ENCODE results near the gene SULT1A4. TPM values are rescaled to one million over a fixed set of nuclear protein-coding genes. Genes with fewer than 3 reads are reported as not detected.
"Not testable (repeated sequence)": the region's sequence is repeated elsewhere in the genome, so short reads cannot be mapped to it uniquely, and the experiment has no call there.

SULT1A4 gene
- total RNA-seq, 1 donor from 2014 or later, result 4.7 TPM

DNA sequence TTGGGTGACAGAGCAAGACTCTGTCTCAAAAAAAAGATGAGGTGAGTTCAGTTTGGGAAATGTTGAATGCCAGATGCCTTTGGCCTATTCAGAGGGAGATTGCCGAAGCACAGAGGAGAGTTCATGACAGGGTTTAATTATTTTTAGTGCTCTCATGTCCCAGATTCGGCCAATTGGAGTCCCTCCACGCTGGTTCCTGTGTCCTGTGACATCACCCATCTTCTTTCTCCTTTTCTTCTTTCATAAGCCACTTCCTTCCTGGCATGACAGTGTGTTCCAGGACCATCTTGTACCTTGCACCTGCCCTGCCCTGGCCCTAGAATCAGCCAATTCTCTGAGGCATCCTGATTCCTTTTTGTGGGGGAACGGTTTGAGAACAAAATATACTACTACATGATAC, 12.4 kb downstream of the SULT1A4 start:
- H3K27ac Mint-ChIP-seq (ENCODE audit: unreplicated experiment); H3K4me3 Mint-ChIP-seq (ENCODE audit: unreplicated experiment); H3K4me1 Mint-ChIP-seq (ENCODE audit: low read depth); H3K9me3 Mint-ChIP-seq (ENCODE audit: low read depth); DNase-seq (ENCODE audit: low spot score); H3K27me3 Mint-ChIP-seq (ENCODE audit: low read depth); H3K36me3 Mint-ChIP-seq (ENCODE audit: low read depth): not testable (repeated sequence)

DNA sequence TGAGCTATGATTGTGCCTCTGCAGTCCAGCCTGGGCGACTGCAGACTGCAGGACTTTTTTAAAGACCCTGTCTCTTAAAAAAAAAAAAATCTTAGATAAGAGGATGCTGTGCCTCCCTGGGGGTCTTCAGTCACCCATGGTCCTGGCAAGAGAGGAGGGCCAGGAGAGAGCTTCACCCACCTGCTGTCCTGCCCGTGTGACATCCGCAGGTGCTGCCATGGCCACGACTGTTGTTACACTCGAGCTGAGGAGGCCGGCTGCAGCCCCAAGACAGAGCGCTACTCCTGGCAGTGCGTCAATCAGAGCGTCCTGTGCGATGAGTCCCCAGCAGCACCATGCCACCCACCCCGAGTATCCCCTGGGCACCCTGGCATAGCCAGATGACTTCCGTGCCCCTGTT, 22.6 kb downstream of the SULT1A4 start:
- peak; percentile 94 for DNase-seq (ENCODE audit: low spot score)
- not testable (repeated sequence) for H3K4me1 Mint-ChIP-seq (ENCODE audit: low read depth)

DNA sequence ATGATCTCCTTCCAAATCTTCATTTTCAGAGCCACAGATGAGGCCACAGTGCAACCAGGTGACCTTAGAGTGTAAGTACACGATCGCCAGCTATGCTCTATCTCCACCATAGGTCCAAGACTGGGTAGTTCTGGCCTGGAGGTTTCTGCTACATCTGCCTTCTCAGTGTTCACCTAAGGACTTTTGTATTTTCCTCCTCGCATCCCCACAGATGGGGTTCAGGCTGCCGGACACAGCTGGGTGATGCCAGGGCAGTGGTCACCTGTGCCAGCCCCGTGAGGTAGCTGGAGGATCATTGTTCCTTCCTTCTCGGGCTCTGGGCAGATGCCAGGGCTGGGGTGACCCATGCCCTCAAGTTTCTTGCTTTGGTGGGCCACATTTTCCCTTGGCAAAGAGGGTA, 46.6 kb downstream of the SULT1A4 start, which contains the start of gene NPIPB12:
Gene NPIPB12 (minus strand): TSS at position 101 of the 400 bp plus-strand sequence.
- H3K36me3 Mint-ChIP-seq (ENCODE audit: low read depth); H3K27me3 Mint-ChIP-seq (ENCODE audit: low read depth); H3K9me3 Mint-ChIP-seq (ENCODE audit: low read depth); H3K4me3 Mint-ChIP-seq (ENCODE audit: unreplicated experiment); H3K27ac Mint-ChIP-seq (ENCODE audit: unreplicated experiment); DNase-seq (ENCODE audit: low spot score); H3K4me1 Mint-ChIP-seq (ENCODE audit: low read depth): not testable (repeated sequence)

More for the DNA sequence above, 22.6 kb downstream of the SULT1A4 start:
- not testable (repeated sequence) for H3K36me3 Mint-ChIP-seq (ENCODE audit: low read depth); H3K27ac Mint-ChIP-seq (ENCODE audit: unreplicated experiment); H3K4me3 Mint-ChIP-seq (ENCODE audit: unreplicated experiment); H3K9me3 Mint-ChIP-seq (ENCODE audit: low read depth); H3K27me3 Mint-ChIP-seq (ENCODE audit: low read depth)

Other genes starting within 250 kb of the SULT1A4 start
- gene NPIPB11, start 53.2 kb upstream of the SULT1A4 start, total RNA-seq, result 0.64 to 1.1 TPM (median 0.75 TPM) in 3 replicates
- 4.9 to 6.0 TPM (median 5.9 TPM) in 3 replicates for gene BOLA2, start 5.6 kb upstream of the SULT1A4 start, total RNA-seq
- 1.2 to 30.9 TPM (median 13.0 TPM) in 3 replicates for gene SLX1B, start 5.4 kb upstream of the SULT1A4 start, total RNA-seq
- 37.3 to 63.1 TPM (median 44.9 TPM) in 3 replicates for gene NPIPB12, start 46.5 kb downstream of the SULT1A4 start, total RNA-seq
- not detected in 3 replicates for gene SPN, start 203.3 kb downstream of the SULT1A4 start, total RNA-seq
- 19.5 to 21.8 TPM (median 20.7 TPM) in 3 replicates for gene QPRT, start 219.3 kb downstream of the SULT1A4 start, total RNA-seq